HEK293 (cell line): ENCODE data around the gene HPSE2.

Source experiments
- CTCF ChIA-PET: fragments of 350-600 bp; formaldehyde crosslinking; extraction: SDS; loops from one replicate; lab custom pipeline; 2021; ENCODE audit warnings: antibody characterized with exemption; lab: Yijun Ruan, JAX
- POLR2A ChIA-PET: fragments of 300-600 bp; formaldehyde crosslinking; extraction: SDS; loops from one replicate; lab custom pipeline; 2020; ENCODE audit warnings: antibody characterized with exemption, inconsistent platforms; lab: Yijun Ruan, JAX
- H3K27ac ChIP-seq: fragments of 200-500 bp; sonication (Bioruptor generic); 2 replicates; pipeline ENCODE4 v1.5.1; 2014; ENCODE audit warnings: low read depth, low read length, control low read depth, inconsistent platforms; ENCODE audit errors: extremely low read depth
- H3K36me3 ChIP-seq, 2 experiments: fragments of 200-500 bp in 1 of 2; sonication (Bioruptor generic) in 1 of 2; 1 replicate in 1 of 2; 2 replicates in 1 of 2; pipeline ENCODE4 v1.5.1; 2014 to 2017; ENCODE audit warnings: inconsistent platforms in 2 of 2, low read length in 2 of 2; ENCODE audit not compliant: control insufficient read depth in 2 of 2, insufficient read depth in 1 of 2
- H3K4me1 ChIP-seq: fragments of 200-500 bp; sonication (Bioruptor generic); 2 replicates; pipeline ENCODE4 v1.5.1; 2014; ENCODE audit warnings: mild to moderate bottlenecking, low read length, inconsistent platforms; ENCODE audit not compliant: control insufficient read depth, insufficient read depth
- H3K4me3 ChIP-seq: 2 replicates; pipeline ENCODE4 v1.5.1; 2011; ENCODE audit warnings: low read depth, mild to moderate bottlenecking, control low read depth, low read length, moderate library complexity
- H3K9me3 ChIP-seq: fragments of 200-500 bp; sonication (Bioruptor generic); 2 replicates; pipeline ENCODE4 v1.5.1; 2014; ENCODE audit warnings: low read depth, low read length, inconsistent platforms; ENCODE audit not compliant: control insufficient read depth, insufficient read depth
- FEZF1 ChIP-seq: fragments of 450-650 bp; formaldehyde crosslinking; IDR thresholded peaks from 2 replicates; pipeline ENCODE4 v1.5.1; 2016; ENCODE audit warnings: missing biosample characterization, missing genetic modification characterization
- GLIS1 ChIP-seq: fragments of 450-650 bp; formaldehyde crosslinking; IDR thresholded peaks from 2 replicates; pipeline ENCODE4 v1.5.1; 2016; ENCODE audit warnings: missing biosample characterization, missing genetic modification characterization
- HIC1 ChIP-seq: fragments of 450-650 bp; formaldehyde crosslinking; IDR thresholded peaks from 2 replicates; pipeline ENCODE4 v1.5.1; 2016; ENCODE audit warnings: missing biosample characterization, missing genetic modification characterization
- IKZF3 ChIP-seq: fragments of 450-650 bp; IDR thresholded peaks from 2 replicates; pipeline ENCODE4 v1.5.0; 2018; ENCODE audit warnings: missing biosample characterization, mild to moderate bottlenecking, missing genetic modification characterization, moderate library complexity
- KLF10 ChIP-seq: fragments of 450-650 bp; IDR thresholded peaks from 2 replicates; pipeline ENCODE4 v1.5.1; 2018; ENCODE audit warnings: missing biosample characterization, mild to moderate bottlenecking, missing genetic modification characterization
- PRDM10 ChIP-seq: fragments of 450-650 bp; formaldehyde crosslinking; IDR thresholded peaks from 2 replicates; pipeline ENCODE4 v1.5.1; 2016; ENCODE audit warnings: missing biosample characterization, missing genetic modification characterization
- PRDM2 ChIP-seq: fragments of 450-650 bp; formaldehyde crosslinking; IDR thresholded peaks from 2 replicates; pipeline ENCODE4 v1.5.1; 2016; ENCODE audit warnings: missing biosample characterization, missing genetic modification characterization, borderline replicate concordance
- ZBTB44 ChIP-seq: fragments of 450-650 bp; IDR thresholded peaks from 2 replicates; pipeline ENCODE4 v1.5.1; 2018; ENCODE audit warnings: missing biosample characterization, mild to moderate bottlenecking, missing genetic modification characterization
- ZBTB6 ChIP-seq: fragments of 450-650 bp; formaldehyde crosslinking; IDR thresholded peaks from 2 replicates; pipeline ENCODE4 v1.5.1; 2017; ENCODE audit warnings: missing biosample characterization, missing genetic modification characterization
- ZFP69B ChIP-seq: fragments of 450-650 bp; formaldehyde crosslinking; IDR thresholded peaks from 2 replicates; pipeline ENCODE4 v1.5.1; 2016; ENCODE audit warnings: missing biosample characterization, missing genetic modification characterization
- ZIC2 ChIP-seq: fragments of 450-650 bp; formaldehyde crosslinking; IDR thresholded peaks from 2 replicates; pipeline ENCODE4 v1.5.1; 2016; ENCODE audit warnings: missing biosample characterization, missing genetic modification characterization
- ZNF16 ChIP-seq: fragments of 450-650 bp; formaldehyde crosslinking; IDR thresholded peaks from 2 replicates; pipeline ENCODE4 v1.5.1; 2016; ENCODE audit warnings: low read depth, missing biosample characterization, missing genetic modification characterization
- ZNF184 ChIP-seq: fragments of 450-650 bp; IDR thresholded peaks from 2 replicates; pipeline ENCODE4 v1.5.1; 2018; ENCODE audit warnings: missing biosample characterization, mild to moderate bottlenecking, missing genetic modification characterization
- ZNF214 ChIP-seq: fragments of 450-650 bp; formaldehyde crosslinking; IDR thresholded peaks from 2 replicates; pipeline ENCODE4 v1.5.1; 2017; ENCODE audit warnings: missing biosample characterization, mild to moderate bottlenecking, missing genetic modification characterization, borderline replicate concordance
- ZNF292 ChIP-seq: fragments of 450-650 bp; formaldehyde crosslinking; IDR thresholded peaks from 2 replicates; pipeline ENCODE4 v1.5.1; 2016; ENCODE audit warnings: low read depth, missing biosample characterization, missing genetic modification characterization, borderline replicate concordance
- ZNF341 ChIP-seq: fragments of 450-650 bp; formaldehyde crosslinking; IDR thresholded peaks from 2 replicates; pipeline ENCODE4; 2016; ENCODE audit warnings: low read depth, missing biosample characterization, missing genetic modification characterization
- ZNF404 ChIP-seq: fragments of 450-650 bp; formaldehyde crosslinking; IDR thresholded peaks from 2 replicates; pipeline ENCODE4 v1.5.1; 2017; ENCODE audit warnings: missing biosample characterization, missing genetic modification characterization
- ZNF449 ChIP-seq: fragments of 450-650 bp; formaldehyde crosslinking; IDR thresholded peaks from 2 replicates; pipeline ENCODE4 v1.5.1; 2017; ENCODE audit warnings: missing biosample characterization, mild to moderate bottlenecking, missing genetic modification characterization, moderate library complexity
- ZNF561 ChIP-seq: fragments of 450-650 bp; IDR thresholded peaks from 2 replicates; pipeline ENCODE4 v1.5.1; 2018; ENCODE audit warnings: missing biosample characterization, missing genetic modification characterization, borderline replicate concordance
- ZNF670 ChIP-seq: fragments of 450-650 bp; formaldehyde crosslinking; IDR thresholded peaks from 2 replicates; pipeline ENCODE4 v1.5.1; 2016; ENCODE audit warnings: missing biosample characterization, missing genetic modification characterization, low read depth
- ZNF792 ChIP-seq: fragments of 450-650 bp; formaldehyde crosslinking; IDR thresholded peaks from 2 replicates; pipeline ENCODE4 v1.5.1; 2016; ENCODE audit warnings: missing biosample characterization, missing genetic modification characterization

HPSE2 gene

GRCh38 chr10:98555021-98555619 is 680.5 kb downstream of the HPSE2 start:
- no peaks in the 10 kb centered on the region for H3K36me3 ChIP-seq
- POLR2A ChIA-PET = no interaction called here
- 0 out of 2 replicates have a peak, but pooled peaks cover 3% of the 10 kb centered on the region for H3K4me1 ChIP-seq
- CTCF ChIA-PET = interaction anchor here (0.6 to 1.1 kb wide), 4 partner anchors 88 to 1712 kb away, joined by 3 read pairs; no protein-coding TSS in a partner anchor
- H3K27ac ChIP-seq = 0 out of 2 replicates have a peak overlapping the region, but pooled peaks have one; percentile 13
- H3K9me3 ChIP-seq = no peaks in the 10 kb centered on the region
- no peak overlapping the region for H3K4me3 ChIP-seq
- no peak for TF ChIP-seq ZFP69B (tag by site-specific recombination)
- TF ChIP-seq ZNF792 = no peak
- TF ChIP-seq KLF10 (tag by site-specific recombination) = no peak
- TF ChIP-seq ZBTB6 (tag by site-specific recombination) = no peak
- peak; percentile 96 for TF ChIP-seq ZIC2
- TF ChIP-seq ZNF341 (tag by site-specific recombination) = peak; percentile 30; the same call in 1 of the 2 replicates
- no peak for TF ChIP-seq ZNF214 (tag by site-specific recombination)
- TF ChIP-seq ZNF292 (tag by site-specific recombination) = no peak
- TF ChIP-seq ZNF16 (tag by site-specific recombination) = no peak
- no peak for TF ChIP-seq HIC1 (tag by site-specific recombination)
- TF ChIP-seq ZNF670 (tag by site-specific recombination) = no peak
- TF ChIP-seq PRDM2 (tag by site-specific recombination) = no peak
- no peak for TF ChIP-seq ZNF404 (tag by site-specific recombination)
- peak; percentile 81 for TF ChIP-seq GLIS1
- TF ChIP-seq ZNF449 = no peak
- no peak for TF ChIP-seq IKZF3 (tag by site-specific recombination)
- no peak for TF ChIP-seq ZBTB44 (tag by site-specific recombination)
- TF ChIP-seq FEZF1 (tag by site-specific recombination) = peak; percentile 56
- TF ChIP-seq ZNF184 (tag by site-specific recombination) = no peak
- TF ChIP-seq ZNF561 (tag by site-specific recombination) = no peak
- TF ChIP-seq PRDM10 (tag by site-specific recombination) = peak; percentile 73
